ENCODE data around the gene WIZ. TPM values are rescaled to one million over a fixed set of nuclear protein-coding genes. Genes with fewer than 3 reads are reported as not detected.

Gene WIZ
- total RNA-seq, 6 donors from 2014 or later = 28.7 to 112 (median 40.8) TPM

DNA sequence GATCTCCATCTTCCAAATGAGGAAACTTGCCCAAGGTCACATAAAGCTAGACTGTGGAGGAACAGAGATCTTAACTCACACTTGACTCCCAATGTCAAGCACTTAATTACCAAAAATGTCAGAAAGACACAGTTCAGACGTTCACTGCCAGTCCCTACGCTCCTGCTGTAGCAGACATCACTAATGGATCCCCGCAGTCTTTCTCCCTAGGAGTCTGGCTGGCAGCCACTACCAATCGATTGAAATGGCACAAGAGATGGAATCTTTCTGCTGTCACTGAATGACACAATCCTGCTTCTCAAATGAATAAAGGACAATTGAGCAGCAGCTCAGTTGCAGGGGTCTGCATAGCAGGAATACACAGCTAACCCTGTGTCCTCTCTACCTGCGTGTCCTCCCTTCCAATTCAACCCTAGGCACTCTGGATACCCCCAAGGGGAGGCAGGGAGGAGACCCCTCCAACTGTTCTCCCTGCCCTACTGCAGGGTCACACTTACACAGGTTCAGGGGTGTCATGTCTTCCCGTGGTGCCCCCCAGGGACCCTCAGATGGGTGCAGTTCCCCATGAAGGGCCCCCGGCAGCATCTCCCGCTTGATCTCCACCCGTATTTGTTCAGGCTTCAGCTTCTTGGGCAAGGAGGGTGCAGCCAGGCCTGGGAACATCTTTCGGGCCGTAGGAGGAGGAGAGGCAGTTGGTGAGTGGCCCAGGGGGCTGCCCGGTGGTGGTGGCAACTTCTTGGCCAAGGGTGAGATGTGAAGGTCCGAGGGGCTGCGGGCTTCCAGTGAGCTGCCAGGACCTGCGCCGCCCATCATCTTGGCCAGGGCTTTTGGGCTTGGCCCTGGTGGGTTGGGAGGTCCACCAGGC lies 23.0 kb downstream of the WIZ start:
- peaks cover 12 to 81% (median 60%) of the 10 kb centered on the region in 4 donors for H3K36me3 ChIP-seq
- H3K27me3 ChIP-seq = no peaks in the 10 kb centered on the region
- ATAC-seq (ENCODE audit: low FRiP score in 2 of 2) = no peak
- no peak overlapping the region for H3K4me3 ChIP-seq
- H3K4me1 ChIP-seq = peaks cover 23 to 49% (median 33%) of the 10 kb centered on the region in 4 donors
- TF ChIP-seq EP300 (IDR thresholded peaks at IDR 0.05) = no peak
- H3K27ac ChIP-seq = no peak overlapping the region
- peak in 1 of 2 donors; percentile 59 for DNase-seq
- H3K9me3 ChIP-seq = peaks cover 0 to 5% (median 0%) of the 10 kb centered on the region in 4 donors
- WGBS, 2 donors = 81 to 89% methylated on average over 5 to 16 of the region's 16 CpGs

DNA sequence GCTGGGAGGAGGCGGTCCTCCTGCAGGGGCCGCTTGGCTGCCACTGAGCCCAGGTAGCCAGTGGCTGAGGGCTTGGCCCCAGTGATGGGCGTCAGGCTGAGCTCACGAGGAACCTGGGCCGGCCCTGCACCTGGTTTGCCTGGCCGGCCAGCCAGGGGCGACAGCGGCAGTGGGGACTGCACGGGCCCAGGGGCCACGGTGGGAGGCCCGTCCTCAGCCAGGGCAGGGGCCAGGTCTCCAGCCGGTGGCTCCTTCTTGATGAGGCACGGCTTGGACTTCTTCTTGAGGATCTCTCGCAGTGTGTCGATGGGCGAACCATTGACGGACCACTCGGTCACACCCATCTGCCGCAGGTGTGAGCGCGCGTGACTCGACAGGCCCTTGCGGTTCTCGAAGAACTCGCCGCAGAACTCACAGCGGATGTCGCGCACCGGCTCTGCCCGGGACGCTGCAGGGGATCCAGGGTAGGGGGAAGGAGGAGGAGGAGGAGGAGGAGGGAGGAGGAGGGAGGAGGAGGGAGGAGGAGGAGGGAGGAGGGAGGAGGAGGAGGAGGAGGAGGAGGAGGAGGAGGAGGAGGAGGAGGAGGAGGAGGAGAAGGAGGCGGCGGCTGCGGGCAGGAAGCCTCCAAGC lies 24.3 kb downstream of the WIZ start:
- no peak for ATAC-seq (ENCODE audit: low FRiP score in 2 of 2)
- Histone ChIP-seq H3K27me3 (no peaks in the 10 kb centered on the region), H3K36me3 (peaks cover 12 to 84% (median 60%) of the 10 kb centered on the region in 4 donors), H3K4me1 (peaks cover 10 to 45% (median 22%) of the 10 kb centered on the region in 4 donors), H3K27ac (no peak overlapping the region), H3K4me3 (no peak overlapping the region), H3K9me3 (peaks cover 0 to 5% (median 0%) of the 10 kb centered on the region in 4 donors)
- 93 to 97% methylated on average over 7 to 30 of the region's 36 CpGs for WGBS, 2 donors
- peak in 1 of 2 donors; percentile 76 for DNase-seq
- TF ChIP-seq EP300 (IDR thresholded peaks at IDR 0.05) (no peak), POLR2AphosphoS5 (IDR thresholded peaks at IDR 0.05) (no peak), POLR2A (IDR thresholded peaks at IDR 0.05) (no peak)
- TF ChIP-seq, protein P1, sequence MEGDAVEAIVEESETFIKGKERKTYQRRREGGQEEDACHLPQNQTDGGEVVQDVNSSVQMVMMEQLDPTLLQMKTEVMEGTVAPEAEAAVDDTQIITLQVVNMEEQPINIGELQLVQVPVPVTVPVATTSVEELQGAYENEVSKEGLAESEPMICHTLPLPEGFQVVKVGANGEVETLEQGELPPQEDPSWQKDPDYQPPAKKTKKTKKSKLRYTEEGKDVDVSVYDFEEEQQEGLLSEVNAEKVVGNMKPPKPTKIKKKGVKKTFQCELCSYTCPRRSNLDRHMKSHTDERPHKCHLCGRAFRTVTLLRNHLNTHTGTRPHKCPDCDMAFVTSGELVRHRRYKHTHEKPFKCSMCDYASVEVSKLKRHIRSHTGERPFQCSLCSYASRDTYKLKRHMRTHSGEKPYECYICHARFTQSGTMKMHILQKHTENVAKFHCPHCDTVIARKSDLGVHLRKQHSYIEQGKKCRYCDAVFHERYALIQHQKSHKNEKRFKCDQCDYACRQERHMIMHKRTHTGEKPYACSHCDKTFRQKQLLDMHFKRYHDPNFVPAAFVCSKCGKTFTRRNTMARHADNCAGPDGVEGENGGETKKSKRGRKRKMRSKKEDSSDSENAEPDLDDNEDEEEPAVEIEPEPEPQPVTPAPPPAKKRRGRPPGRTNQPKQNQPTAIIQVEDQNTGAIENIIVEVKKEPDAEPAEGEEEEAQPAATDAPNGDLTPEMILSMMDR (IDR thresholded peaks at IDR 0.05) = no peak

DNA sequence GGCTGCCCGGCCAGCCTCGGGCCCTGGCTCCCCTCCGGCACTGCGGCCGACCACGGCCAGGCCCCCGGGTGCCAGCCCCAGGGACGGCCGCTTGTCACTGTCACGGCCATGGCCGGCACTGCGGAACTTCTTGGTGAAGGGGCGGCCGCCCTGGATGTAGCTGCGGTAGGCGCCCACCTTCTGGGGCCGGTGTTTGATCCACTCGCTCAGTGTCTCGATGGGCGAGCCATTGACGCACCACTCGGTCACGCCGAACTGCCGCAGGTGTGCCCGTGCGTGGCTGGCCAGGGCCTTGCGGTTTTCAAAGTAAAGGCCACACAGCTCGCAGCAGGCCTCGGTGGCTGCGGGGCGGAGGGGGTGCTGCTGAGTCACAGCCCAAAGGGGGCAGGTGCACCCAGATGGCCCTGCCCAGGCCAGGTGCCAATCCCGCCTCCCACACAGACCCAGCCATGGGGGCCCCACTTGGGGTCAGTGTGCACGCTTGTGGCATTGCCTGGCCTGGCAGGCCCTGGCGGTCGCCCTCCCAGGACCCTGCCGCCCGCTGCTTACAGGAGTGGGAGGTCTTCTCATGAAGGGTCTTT lies 25.0 kb downstream of the WIZ start:
- Histone ChIP-seq H3K27ac (no peak overlapping the region), H3K4me3 (no peak overlapping the region), H3K9me3 (peaks cover 0 to 5% (median 0%) of the 10 kb centered on the region in 4 donors), H3K27me3 (no peaks in the 10 kb centered on the region), H3K36me3 (peaks cover 12 to 81% (median 60%) of the 10 kb centered on the region in 4 donors), H3K4me1 (peaks cover 4 to 43% (median 19%) of the 10 kb centered on the region in 4 donors)
- no peak for TF ChIP-seq POLR2A (IDR thresholded peaks at IDR 0.05)
- TF ChIP-seq, protein P1 (IDR thresholded peaks at IDR 0.05) = no peak
- no peak for TF ChIP-seq EP300 (IDR thresholded peaks at IDR 0.05)
- no peak for TF ChIP-seq POLR2AphosphoS5 (IDR thresholded peaks at IDR 0.05)
- 97% methylated on average over 24 to 27 of the region's 38 CpGs for WGBS, 2 donors
- ATAC-seq (ENCODE audit: low FRiP score in 2 of 2) = no peak
- peak in 1 of 2 donors; percentile 82 for DNase-seq

DNA sequence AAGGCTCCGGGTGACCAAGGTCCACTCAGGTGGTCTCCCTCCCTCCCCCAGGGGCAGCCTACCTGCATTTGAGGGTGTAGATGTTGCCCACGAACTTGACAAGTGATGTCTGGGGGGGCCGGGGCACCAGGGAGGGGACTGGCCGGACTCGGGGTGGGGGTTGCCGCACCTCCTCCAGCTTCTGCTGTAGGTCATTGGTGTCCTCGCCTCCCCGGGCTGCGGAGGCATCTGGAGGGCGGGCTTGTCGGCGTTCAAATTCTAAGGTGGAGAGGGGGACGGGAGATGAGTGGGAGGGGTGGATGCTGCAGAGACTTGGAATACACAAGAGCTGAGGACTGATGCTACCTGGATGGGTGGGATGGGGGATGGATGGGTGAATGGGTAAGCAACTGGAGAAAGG lies 25.6 kb downstream of the WIZ start:
- H3K4me1 ChIP-seq = peaks cover 10 to 42% (median 21%) of the 10 kb centered on the region in 4 donors
- H3K36me3 ChIP-seq = peaks cover 12 to 75% (median 59%) of the 10 kb centered on the region in 4 donors
- 95 to 97% methylated on average over 12 to 13 of the region's 13 CpGs for WGBS, 2 donors
- DNase-seq = peak in 1 of 2 donors; percentile 44
- no peak for ATAC-seq (ENCODE audit: low FRiP score in 2 of 2)
- H3K27ac ChIP-seq = no peak overlapping the region
- no peaks in the 10 kb centered on the region for H3K27me3 ChIP-seq
- H3K4me3 ChIP-seq = no peak overlapping the region
- H3K9me3 ChIP-seq = peaks cover 0 to 5% (median 0%) of the 10 kb centered on the region in 4 donors
- no peak for TF ChIP-seq POLR2AphosphoS5 (IDR thresholded peaks at IDR 0.05)
- no peak for TF ChIP-seq POLR2A (IDR thresholded peaks at IDR 0.05)
- TF ChIP-seq, protein P1 (IDR thresholded peaks at IDR 0.05) = no peak
- no peak for TF ChIP-seq EP300 (IDR thresholded peaks at IDR 0.05)

DNA sequence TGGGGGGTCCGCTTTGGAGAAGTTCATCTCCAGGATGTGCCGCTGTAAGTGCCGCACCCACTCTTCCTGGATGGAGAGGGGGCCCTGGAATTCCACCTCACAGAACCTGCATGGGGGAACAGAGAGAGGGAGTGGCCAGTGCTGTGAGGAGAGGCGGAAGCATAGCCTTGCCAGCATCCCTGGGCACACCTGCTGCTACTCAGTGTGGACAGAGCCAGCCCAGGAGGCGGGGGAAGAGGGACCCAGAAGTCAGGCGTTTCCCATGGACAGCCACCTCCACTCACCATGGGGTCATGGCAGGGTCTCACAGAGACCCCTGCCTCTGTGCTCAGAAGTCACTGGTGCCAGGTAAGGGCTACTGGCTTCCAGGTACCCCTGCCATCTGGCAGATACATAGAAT lies 26.6 kb downstream of the WIZ start:
- no peak for ATAC-seq (ENCODE audit: low FRiP score in 2 of 2)
- Histone ChIP-seq H3K4me1 (peaks cover 10 to 35% (median 23%) of the 10 kb centered on the region in 4 donors), H3K9me3 (peaks cover 0 to 5% (median 0%) of the 10 kb centered on the region in 4 donors), H3K36me3 (peaks cover 12 to 65% (median 54%) of the 10 kb centered on the region in 4 donors), H3K4me3 (no peak overlapping the region), H3K27me3 (no peaks in the 10 kb centered on the region), H3K27ac (no peak overlapping the region)
- TF ChIP-seq EP300 (IDR thresholded peaks at IDR 0.05) (no peak), POLR2A (IDR thresholded peaks at IDR 0.05) (no peak), POLR2AphosphoS5 (IDR thresholded peaks at IDR 0.05) (no peak)
- TF ChIP-seq, protein P1 (IDR thresholded peaks at IDR 0.05) = no peak
- no peak for DNase-seq
- WGBS, 2 donors = 91 to 97% methylated on average over 4 to 6 of the region's 6 CpGs
